Erythroblast (primary cell): ENCODE measurements around the gene TIMMDC1.
"Not testable (repeated sequence)": the region's sequence is repeated elsewhere in the genome, so short reads cannot be mapped to it uniquely, and the experiment has no call there.

Source experiments
- DNase-seq, 2 experiments: peaks; one replicate each; lab custom pipeline; 2025; lab: John Stamatoyannopoulos, UW
- GATA1 ChIP-seq: IDR thresholded peaks from 2 replicates; pipeline ENCODE4 v1.6.1; 2011; ENCODE audit warnings: low read depth, mild to moderate bottlenecking, control low read depth, low read length, moderate library complexity
- POLR2A ChIP-seq: IDR thresholded peaks from 2 replicates; pipeline ENCODE4 v1.6.1; 2011; ENCODE audit warnings: mild to moderate bottlenecking, low read length

Gene TIMMDC1

GRCh38 chr3:119553823-119554415 lies 55.6 kb downstream of the TIMMDC1 start:
- DNase-seq = no peak
- no peak for TF ChIP-seq GATA1
- TF ChIP-seq POLR2A = no peak

GRCh38 chr3:119555309-119555735 lies 57.0 kb downstream of the TIMMDC1 start:
- DNase-seq = no peak
- TF ChIP-seq POLR2A = no peak
- no peak for TF ChIP-seq GATA1

- TF ChIP-seq GATA1 = no peak
- TF ChIP-seq POLR2A = no peak
- no peak for DNase-seq
These were observed 57.6 kb downstream of the TIMMDC1 start for GRCh38 chr3:119555929-119556328.

- no peak for TF ChIP-seq GATA1
- no peak for TF ChIP-seq POLR2A
- DNase-seq = no peak
These were observed 59.0 kb downstream of the TIMMDC1 start for GRCh38 chr3:119557192-119557876.

GRCh38 chr3:119557877-119558269 lies 59.5 kb downstream of the TIMMDC1 start:
- TF ChIP-seq GATA1 (no peak), POLR2A (no peak)
- peak; percentile 12 to 13 for DNase-seq

GRCh38 chr3:119558626-119559317 lies 60.4 kb downstream of the TIMMDC1 start:
- DNase-seq = no peak
- no peak for TF ChIP-seq GATA1
- no peak for TF ChIP-seq POLR2A

GRCh38 chr3:119559441-119559963 lies 61.2 kb downstream of the TIMMDC1 start, which contains the start of gene CD80:
Gene CD80 (minus strand): TSS chr3:119559614. CDS start chr3:119557728, 1,886 bp downstream.
- no peak for TF ChIP-seq GATA1
- DNase-seq = peak; percentile 73 to 76

- no peak for DNase-seq
- TF ChIP-seq GATA1 (no peak), POLR2A (no peak)
These were observed 61.8 kb downstream of the TIMMDC1 start for GRCh38 chr3:119560160-119560559.

- DNase-seq = peak in 1 of 2 experiments; percentile 6
These were observed 64.1 kb downstream of the TIMMDC1 start for GRCh38 chr3:119562307-119562961.

GRCh38 chr3:119563334-119563733 lies 65.0 kb downstream of the TIMMDC1 start:
- not testable (repeated sequence) for DNase-seq

More at GRCh38 chr3:119562307-119562961, 64.1 kb downstream of the TIMMDC1 start:
- TF ChIP-seq GATA1 = no peak

GRCh38 chr3:119569156-119569555 lies 70.8 kb downstream of the TIMMDC1 start:
- DNase-seq = no peak
- no peak for TF ChIP-seq GATA1

- DNase-seq = no peak
- TF ChIP-seq GATA1 = no peak
- TF ChIP-seq POLR2A = no peak
These were observed 71.9 kb downstream of the TIMMDC1 start for GRCh38 chr3:119570229-119570628.

GRCh38 chr3:119571230-119571629 lies 72.9 kb downstream of the TIMMDC1 start:
- no peak for TF ChIP-seq GATA1
- no peak for TF ChIP-seq POLR2A
- no peak for DNase-seq

- DNase-seq = no peak
- TF ChIP-seq POLR2A (no peak), GATA1 (no peak)
These were observed 73.3 kb downstream of the TIMMDC1 start for GRCh38 chr3:119571688-119572087.
